Panc1 (cell line): ENCODE measurements around the gene SDK1.

Experiments used
- CTCF ChIP-seq: fragments of 450-650 bp; IDR thresholded peaks from 2 replicates; pipeline ENCODE4 v1.5.1; 2017; ENCODE audit warnings: mild to moderate bottlenecking
- POLR2AphosphoS5 ChIP-seq: IDR thresholded peaks from 2 replicates; pipeline ENCODE4 v1.6.1; 2012; ENCODE audit warnings: mild to moderate bottlenecking, low read depth, low read length, moderate library complexity
- REST ChIP-seq, 2 experiments: IDR thresholded peaks; 2 replicates each; pipeline ENCODE4 v1.6.1; 2011 to 2012; ENCODE audit warnings: low read depth in 2 of 2, control low read depth in 1 of 2, low read length in 1 of 2, mild to moderate bottlenecking in 1 of 2, moderate library complexity in 1 of 2; ENCODE audit not compliant: insufficient read depth in 1 of 2
- SIN3A ChIP-seq: IDR thresholded peaks from 2 replicates; pipeline ENCODE4 v1.6.1; 2012; ENCODE audit warnings: low read depth, mild to moderate bottlenecking, low read length, moderate library complexity, borderline replicate concordance; ENCODE audit not compliant: insufficient read depth
- TCF7L2 ChIP-seq: IDR thresholded peaks from 2 replicates; pipeline ENCODE4 v1.6.1; 2011; ENCODE audit warnings: mild to moderate bottlenecking, low read depth, low read length, inconsistent platforms

- no peak for TF ChIP-seq CTCF
- TF ChIP-seq POLR2AphosphoS5, result no peak
- TF ChIP-seq SIN3A, result no peak
- TF ChIP-seq REST (IDR thresholded peaks at IDR 0.05; ENCODE audit: insufficient read depth in 1 of 2, low read depth in 2 of 2, low read length in 1 of 2), result no peak
- no peak for TF ChIP-seq TCF7L2
These were observed 180.4 kb downstream of the SDK1 start for GRCh38 chr7:3481435-3481834.
